ENCODE data around the gene RNF44. TPM values are rescaled to one million over a fixed set of nuclear protein-coding genes. Genes with fewer than 3 reads are reported as not detected.
A peak's percentile ranks its signal among the peaks of the same experiment; 100 is the strongest.

The RNF44 gene
- total and polyA plus RNA-seq, 2 donors (not counting 3 experiments of a cell fraction or from before 2014, with no cell fraction given) = 19.8 to 50.2 TPM

DNA sequence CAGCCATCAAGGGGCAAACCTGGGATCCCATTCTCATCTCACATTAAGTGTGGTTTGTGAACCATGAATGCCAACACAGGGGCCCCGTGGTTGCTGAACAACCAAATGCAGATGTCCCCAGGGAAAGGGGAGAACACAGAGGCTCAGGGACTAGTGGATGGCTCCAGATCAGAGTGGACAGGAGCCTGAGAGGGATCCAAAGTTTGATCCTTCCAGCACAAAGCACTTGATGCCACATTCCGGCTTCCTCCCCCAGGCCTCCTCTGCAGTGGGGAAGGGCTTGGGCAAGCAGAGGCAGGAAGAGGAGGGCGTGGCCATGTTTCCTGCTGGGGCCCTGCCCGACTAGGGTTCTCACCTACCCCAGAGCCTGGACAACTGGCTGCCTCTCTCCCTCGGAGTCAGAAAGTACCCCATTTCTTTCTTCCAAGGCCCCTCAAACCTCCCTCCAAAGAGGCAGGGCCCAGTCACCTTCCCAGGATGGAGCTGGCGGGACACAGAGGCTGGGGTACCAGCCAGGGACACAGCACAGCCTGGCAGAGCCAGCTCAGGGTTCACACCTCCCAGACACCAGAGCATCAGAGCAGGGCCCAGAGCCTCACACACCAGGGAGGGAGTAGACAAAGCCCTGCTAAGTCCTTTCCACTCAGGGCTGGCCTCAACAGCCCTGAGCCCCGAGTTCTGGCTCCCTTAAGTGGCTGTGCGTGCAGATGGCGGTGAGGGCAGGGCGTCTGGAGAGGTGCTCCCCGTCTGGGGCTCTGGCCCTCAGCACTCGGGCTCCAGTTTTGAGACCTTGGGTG is 4.3 kb upstream of the RNF44 start:
- no peak overlapping the region for H3K9ac ChIP-seq (replicated peaks; ENCODE audit: extremely low read depth, insufficient read depth, low read length)
- FAIRE-seq = peak; percentile 77
- peak; percentile 47 for DNase-seq (ENCODE audit: low read depth, low spot score)

DNA sequence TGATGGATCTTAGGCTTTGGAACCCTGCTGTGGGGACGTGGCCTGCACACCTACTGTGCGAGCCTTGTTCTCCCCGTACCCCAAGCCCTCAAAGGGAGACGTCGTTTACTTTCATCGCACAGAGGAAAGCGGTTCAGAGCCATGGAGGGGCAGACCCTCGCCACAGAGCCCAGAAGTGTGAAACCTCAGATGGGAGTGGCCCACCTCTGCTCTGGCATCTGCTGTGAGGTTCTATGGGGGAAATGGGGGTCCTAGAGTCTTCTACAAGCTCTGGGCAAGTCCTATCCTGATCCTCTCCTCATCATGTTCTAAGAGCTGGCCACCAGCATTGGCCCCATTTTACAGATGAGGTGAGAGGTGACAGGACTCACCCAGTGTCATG is 3.7 kb upstream of the RNF44 start:
- POLR2A ChIA-PET = no interaction called here
- FAIRE-seq (no peak), DNase-seq (ENCODE audit: low read depth, low spot score) (no peak)
- Histone ChIP-seq H3K79me2 (ENCODE audit: control insufficient read depth, insufficient read depth, low read length) (peaks cover 5% of the 10 kb centered on the region), H3K9ac (replicated peaks; ENCODE audit: extremely low read depth, insufficient read depth, low read length) (no peak overlapping the region), H3K27me3 (ENCODE audit: control insufficient read depth in 2 of 2, insufficient read depth in 2 of 2, low read length in 2 of 2) (no peaks in the 10 kb centered on the region), H3K4me1 (ENCODE audit: control insufficient read depth, extremely low read depth, insufficient read depth, low read length) (peaks cover 38% of the 10 kb centered on the region), H3K27ac (ENCODE audit: insufficient read depth, low read depth, low read length) (no peak overlapping the region), H4K20me1 (replicated peaks; ENCODE audit: control insufficient read depth, extremely low read depth, insufficient read depth, low read length) (no peaks in the 10 kb centered on the region), H3K4me2 (ENCODE audit: insufficient read depth, low read length) (no peak overlapping the region), H2AFZ (ENCODE audit: low read depth, low read length) (no peak overlapping the region), H3K9me3 (replicated peaks; ENCODE audit: control insufficient read depth, insufficient read depth, low read length) (no peaks in the 10 kb centered on the region), H3K4me3 (replicated peaks in 1 of 3; ENCODE audit: insufficient read depth in 1 of 3, low read depth in 1 of 3, low read length in 3 of 3) (no peak overlapping the region), H3K9me1 (replicated peaks; ENCODE audit: control insufficient read depth, extremely low read depth, insufficient read depth, low read length) (no peaks in the 10 kb centered on the region), H3K36me3 (ENCODE audit: control insufficient read depth in 2 of 2, extremely low read depth in 1 of 2, insufficient read depth in 2 of 2, low read length in 2 of 2) (no peaks in the 10 kb centered on the region)
- no TSS peak for BruUV-seq (replicated peaks)
- dilution Hi-C loops (cut with MboI; ENCODE audit: extremely low pct_ligation_motif_present, low sequenced_read_pairs) = no loop called here
- intact Hi-C loops (cut with micrococcal nuclease) = no loop called here
- CTCF ChIA-PET = no interaction called here
- TF ChIP-seq POLR2A (IDR thresholded peaks at IDR 0.05; ENCODE audit: low read depth, low read length) = no peak
- no peak for TF ChIP-seq POLR2AphosphoS5 (IDR thresholded peaks at IDR 0.05; ENCODE audit: insufficient read depth, low read depth, low read length)
- TF ChIP-seq GATA2 (IDR thresholded peaks at IDR 0.05; ENCODE audit: insufficient read depth, insufficient read length, low read depth, low read length) = no peak
- TF ChIP-seq MYC (IDR thresholded peaks at IDR 0.05; ENCODE audit: low read depth, low read length) = no peak
- TF ChIP-seq JUN (IDR thresholded peaks at IDR 0.05; ENCODE audit: borderline replicate concordance, insufficient read depth, insufficient read length, low read depth) = no peak
- TF ChIP-seq EZH2 (IDR thresholded peaks at IDR 0.05; ENCODE audit: borderline replicate concordance, low read depth, low read length, severe bottlenecking) = no peak
- TF ChIP-seq, protein P1, sequence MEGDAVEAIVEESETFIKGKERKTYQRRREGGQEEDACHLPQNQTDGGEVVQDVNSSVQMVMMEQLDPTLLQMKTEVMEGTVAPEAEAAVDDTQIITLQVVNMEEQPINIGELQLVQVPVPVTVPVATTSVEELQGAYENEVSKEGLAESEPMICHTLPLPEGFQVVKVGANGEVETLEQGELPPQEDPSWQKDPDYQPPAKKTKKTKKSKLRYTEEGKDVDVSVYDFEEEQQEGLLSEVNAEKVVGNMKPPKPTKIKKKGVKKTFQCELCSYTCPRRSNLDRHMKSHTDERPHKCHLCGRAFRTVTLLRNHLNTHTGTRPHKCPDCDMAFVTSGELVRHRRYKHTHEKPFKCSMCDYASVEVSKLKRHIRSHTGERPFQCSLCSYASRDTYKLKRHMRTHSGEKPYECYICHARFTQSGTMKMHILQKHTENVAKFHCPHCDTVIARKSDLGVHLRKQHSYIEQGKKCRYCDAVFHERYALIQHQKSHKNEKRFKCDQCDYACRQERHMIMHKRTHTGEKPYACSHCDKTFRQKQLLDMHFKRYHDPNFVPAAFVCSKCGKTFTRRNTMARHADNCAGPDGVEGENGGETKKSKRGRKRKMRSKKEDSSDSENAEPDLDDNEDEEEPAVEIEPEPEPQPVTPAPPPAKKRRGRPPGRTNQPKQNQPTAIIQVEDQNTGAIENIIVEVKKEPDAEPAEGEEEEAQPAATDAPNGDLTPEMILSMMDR (IDR thresholded peaks at IDR 0.05; ENCODE audit: extremely low read depth in 1 of 2, insufficient read depth in 1 of 2, low read depth in 1 of 2, low read length in 2 of 2) = no peak
- TF ChIP-seq, protein P2, sequence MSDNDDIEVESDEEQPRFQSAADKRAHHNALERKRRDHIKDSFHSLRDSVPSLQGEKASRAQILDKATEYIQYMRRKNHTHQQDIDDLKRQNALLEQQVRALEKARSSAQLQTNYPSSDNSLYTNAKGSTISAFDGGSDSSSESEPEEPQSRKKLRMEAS (IDR thresholded peaks at IDR 0.05; ENCODE audit: insufficient read depth, insufficient read length) = no peak
- no peak for TF ChIP-seq FOS (IDR thresholded peaks at IDR 0.05; ENCODE audit: borderline replicate concordance, insufficient read depth, low read length)

More for the DNA sequence above, 4.3 kb upstream of the RNF44 start:
- Histone ChIP-seq H2AFZ (ENCODE audit: low read depth, low read length) (peak overlapping the region; percentile 45), H3K9me3 (replicated peaks; ENCODE audit: control insufficient read depth, insufficient read depth, low read length) (no peaks in the 10 kb centered on the region), H3K36me3 (ENCODE audit: control insufficient read depth in 2 of 2, extremely low read depth in 1 of 2, insufficient read depth in 2 of 2, low read length in 2 of 2) (no peaks in the 10 kb centered on the region), H3K4me1 (ENCODE audit: control insufficient read depth, extremely low read depth, insufficient read depth, low read length) (peaks cover 38% of the 10 kb centered on the region), H3K79me2 (ENCODE audit: control insufficient read depth, insufficient read depth, low read length) (no peaks in the 10 kb centered on the region), H3K27me3 (ENCODE audit: control insufficient read depth in 2 of 2, insufficient read depth in 2 of 2, low read length in 2 of 2) (no peaks in the 10 kb centered on the region), H3K9me1 (replicated peaks; ENCODE audit: control insufficient read depth, extremely low read depth, insufficient read depth, low read length) (no peaks in the 10 kb centered on the region), H3K27ac (ENCODE audit: insufficient read depth, low read depth, low read length) (no peak overlapping the region), H4K20me1 (replicated peaks; ENCODE audit: control insufficient read depth, extremely low read depth, insufficient read depth, low read length) (no peaks in the 10 kb centered on the region), H3K4me3 (replicated peaks in 1 of 3; ENCODE audit: insufficient read depth in 1 of 3, low read depth in 1 of 3, low read length in 3 of 3) (no peak overlapping the region), H3K4me2 (ENCODE audit: insufficient read depth, low read length) (no peak overlapping the region)
- no peak for TF ChIP-seq JUN (IDR thresholded peaks at IDR 0.05; ENCODE audit: borderline replicate concordance, insufficient read depth, insufficient read length, low read depth)
- TF ChIP-seq, protein P1 (IDR thresholded peaks at IDR 0.05; ENCODE audit: extremely low read depth in 1 of 2, insufficient read depth in 1 of 2, low read depth in 1 of 2, low read length in 2 of 2) = no peak
- intact Hi-C loops (cut with micrococcal nuclease) (no loop called here), dilution Hi-C loops (cut with MboI; ENCODE audit: extremely low pct_ligation_motif_present, low sequenced_read_pairs) (no loop called here)
- BruUV-seq (replicated peaks) = no TSS peak
- CTCF ChIA-PET = no interaction called here
- POLR2A ChIA-PET = no interaction called here
